OCI-LY7 (cell line): ENCODE results near the gene KIF13A. TPM values are rescaled to one million over a fixed set of nuclear protein-coding genes. Genes with fewer than 3 reads are reported as not detected.

ENCODE experiments used
- BruUV-seq: library from RNA; stranded (reverse); fragments of 400-500 nt; replicated peaks from 2 replicates; lab custom pipeline; 2021; lab: Mats Ljungman, UMichigan
- CTCF ChIA-PET: fragments of 300-600 bp; sonication (Branson Sonifier 250); formaldehyde crosslinking; loops from one replicate; lab custom pipeline; 2022; ENCODE audit warnings: antibody characterized with exemption; ENCODE audit not compliant: unreplicated experiment; lab: Charles Lee
- POLR2A ChIA-PET: fragments of 300-600 bp; sonication (Branson Sonifier 250); formaldehyde crosslinking; loops from one replicate; lab custom pipeline; 2022; ENCODE audit warnings: antibody characterized with exemption; lab: Charles Lee
- DNase-seq: peaks from one replicate; pipeline ENCODE4 v3.0.0-alpha.2; 2015; ENCODE audit warnings: low spot score
- H2AFZ ChIP-seq: fragments of 200-600 bp; sonication (generic), shearing (Covaris generic); 2 replicates; pipeline ENCODE4 v1.6.1; 2014; ENCODE audit warnings: mild to moderate bottlenecking, antibody characterized with exemption, low read length, moderate library complexity
- H3K27ac ChIP-seq: fragments of 200-600 bp; sonication (generic); 2 replicates; pipeline ENCODE4 v1.5.1; 2014; ENCODE audit warnings: mixed run types, low read depth, mild to moderate bottlenecking, moderate library complexity, low read length, inconsistent platforms; ENCODE audit not compliant: poor library complexity, severe bottlenecking
- H3K36me3 ChIP-seq: fragments of 200-600 bp; sonication (generic); 2 replicates; pipeline ENCODE4 v1.6.1; 2014; ENCODE audit warnings: mild to moderate bottlenecking, antibody characterized with exemption, low read length, moderate library complexity, mixed read lengths; ENCODE audit not compliant: insufficient read depth
- H3K4me1 ChIP-seq: fragments of 200-600 bp; sonication (generic); 2 replicates; pipeline ENCODE4 v1.5.1; 2014; ENCODE audit warnings: mild to moderate bottlenecking, low read length; ENCODE audit not compliant: insufficient read depth, poor library complexity, severe bottlenecking
- H3K4me2 ChIP-seq: fragments of 200-600 bp; sonication (generic); 2 replicates; pipeline ENCODE4 v1.6.1; 2014; ENCODE audit warnings: mild to moderate bottlenecking, low read length
- H3K4me3 ChIP-seq: fragments of 200-600 bp; sonication (generic); 2 replicates; pipeline ENCODE4 v1.5.1; 2014; ENCODE audit warnings: mild to moderate bottlenecking, low read depth, low read length; ENCODE audit not compliant: poor library complexity, severe bottlenecking
- H3K79me2 ChIP-seq: fragments of 200-600 bp; sonication (generic); 2 replicates; pipeline ENCODE4 v1.6.1; 2016; ENCODE audit warnings: low read depth, mild to moderate bottlenecking, low read length, moderate library complexity, mixed read lengths; ENCODE audit not compliant: insufficient read depth
- H3K9me2 ChIP-seq: fragments of 200-600 bp; sonication (generic); 2 replicates; pipeline ENCODE4 v1.6.1; 2016; ENCODE audit warnings: mild to moderate bottlenecking, low read length, mixed read lengths; ENCODE audit not compliant: insufficient read depth
- H3K9me3 ChIP-seq: fragments of 200-600 bp; sonication (generic); 2 replicates; pipeline ENCODE4 v1.6.1; 2014; ENCODE audit warnings: mild to moderate bottlenecking, mixed run types, low read length, mixed read lengths
- H4K20me1 ChIP-seq: fragments of 200-600 bp; sonication (generic); 2 replicates; pipeline ENCODE4 v1.6.1; 2014; ENCODE audit warnings: mild to moderate bottlenecking, antibody characterized with exemption, low read length, moderate library complexity, mixed read lengths; ENCODE audit not compliant: insufficient read depth
- EZH2phosphoT487 ChIP-seq: fragments of 200-600 bp; sonication (generic); IDR thresholded peaks from 2 replicates; pipeline ENCODE4 v1.6.1; 2018; ENCODE audit warnings: low read depth, borderline replicate concordance, mild to moderate bottlenecking, mixed run types, antibody characterized with exemption, low read length, moderate library complexity, mixed read lengths
- intact Hi-C: fragments of 100-400 bp; cut with micrococcal nuclease; formaldehyde crosslinking; loops from one replicate; pipeline ENCODE4 v1.10.0; 2022; ENCODE audit not compliant: unreplicated experiment
- total RNA-seq, 2 experiments: library from RNA; depleted of rRNA in 1 of 2; stranded (reverse); fragments of >200 nt in 1 of 2; shearing (Covaris generic) in 1 of 2; gene quantifications; 2 replicates each; pipeline ENCODE4 v1.2.3, GENCODE V29; 2014 to 2022
- TF ChIP-seq, protein P1 (sequence below): fragments of 200-600 bp; sonication (generic); conservative IDR thresholded peaks from 2 replicates; pipeline ENCODE4 v1.5.1; 2014; ENCODE audit warnings: mild to moderate bottlenecking, antibody characterized with exemption, low read length, moderate library complexity, mixed read lengths

The KIF13A gene
- total RNA-seq, 2 experiments from 2014 or later: 1.5 TPM; not detected in 1

GRCh38 chr6:17714879-17715851 lies 272.3 kb downstream of the KIF13A start:
- intact Hi-C loops: no loop called here
- no peak overlapping the region for H3K4me2 ChIP-seq
- no peaks in the 10 kb centered on the region for H3K4me1 ChIP-seq
- no peak overlapping the region for H2AFZ ChIP-seq
- TF ChIP-seq EZH2phosphoT487: no peak
- TF ChIP-seq, protein P1, sequence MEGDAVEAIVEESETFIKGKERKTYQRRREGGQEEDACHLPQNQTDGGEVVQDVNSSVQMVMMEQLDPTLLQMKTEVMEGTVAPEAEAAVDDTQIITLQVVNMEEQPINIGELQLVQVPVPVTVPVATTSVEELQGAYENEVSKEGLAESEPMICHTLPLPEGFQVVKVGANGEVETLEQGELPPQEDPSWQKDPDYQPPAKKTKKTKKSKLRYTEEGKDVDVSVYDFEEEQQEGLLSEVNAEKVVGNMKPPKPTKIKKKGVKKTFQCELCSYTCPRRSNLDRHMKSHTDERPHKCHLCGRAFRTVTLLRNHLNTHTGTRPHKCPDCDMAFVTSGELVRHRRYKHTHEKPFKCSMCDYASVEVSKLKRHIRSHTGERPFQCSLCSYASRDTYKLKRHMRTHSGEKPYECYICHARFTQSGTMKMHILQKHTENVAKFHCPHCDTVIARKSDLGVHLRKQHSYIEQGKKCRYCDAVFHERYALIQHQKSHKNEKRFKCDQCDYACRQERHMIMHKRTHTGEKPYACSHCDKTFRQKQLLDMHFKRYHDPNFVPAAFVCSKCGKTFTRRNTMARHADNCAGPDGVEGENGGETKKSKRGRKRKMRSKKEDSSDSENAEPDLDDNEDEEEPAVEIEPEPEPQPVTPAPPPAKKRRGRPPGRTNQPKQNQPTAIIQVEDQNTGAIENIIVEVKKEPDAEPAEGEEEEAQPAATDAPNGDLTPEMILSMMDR: no peak
- DNase-seq: no peak
- no peaks in the 10 kb centered on the region for H3K79me2 ChIP-seq
- no peak overlapping the region for H3K27ac ChIP-seq
- ChIA-PET POLR2A (interaction anchor here (0.6 to 1.2 kb wide), 9 partner anchors 8 to 1169 kb away, joined by 3 to 7 read pairs (median 3); partner anchors contain the start of gene NUP153), CTCF (no interaction called here)
- no TSS peak for BruUV-seq
- no peak overlapping the region for H3K4me3 ChIP-seq
- H4K20me1 ChIP-seq: no peaks in the 10 kb centered on the region
- H3K9me2 ChIP-seq: no peaks in the 10 kb centered on the region
- H3K9me3 ChIP-seq: no peaks in the 10 kb centered on the region
- no peaks in the 10 kb centered on the region for H3K36me3 ChIP-seq

DNA sequence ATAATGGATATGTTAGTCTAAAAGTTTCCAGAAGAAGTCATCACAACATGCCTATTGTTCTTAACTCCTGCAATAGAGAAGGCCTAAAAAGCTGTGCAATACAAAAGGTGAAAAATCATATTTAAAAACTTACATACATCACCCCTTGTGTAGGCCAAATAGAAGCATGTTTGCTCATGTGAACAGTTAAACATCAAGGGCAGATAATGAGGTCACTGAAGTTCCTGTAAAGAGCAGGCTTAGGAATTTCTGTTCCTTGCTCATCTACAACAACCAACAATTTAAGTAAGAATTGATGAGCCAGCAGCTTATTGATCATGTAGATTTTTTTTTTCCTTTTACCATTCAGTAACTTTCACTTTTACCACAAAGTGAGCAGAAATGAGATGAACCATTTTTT lies 273.3 kb downstream of the KIF13A start:
- no peak for DNase-seq
- ChIA-PET POLR2A (interaction anchor here (0.8 to 1.2 kb wide), 3 partner anchors 10 to 203 kb away, joined by 3 to 4 read pairs (median 3); no protein-coding TSS in a partner anchor), CTCF (no interaction called here)
- no peak for TF ChIP-seq EZH2phosphoT487
- TF ChIP-seq, protein P1: no peak
- Histone ChIP-seq H2AFZ (no peak overlapping the region), H3K4me3 (no peak overlapping the region), H4K20me1 (no peaks in the 10 kb centered on the region), H3K36me3 (no peaks in the 10 kb centered on the region), H3K27ac (no peak overlapping the region), H3K4me2 (no peak overlapping the region), H3K4me1 (no peaks in the 10 kb centered on the region), H3K79me2 (no peaks in the 10 kb centered on the region), H3K9me2 (no peaks in the 10 kb centered on the region), H3K9me3 (no peaks in the 10 kb centered on the region)
- intact Hi-C loops: no loop called here
- BruUV-seq: no TSS peak
